GM19468 (cell line): ENCODE results near the gene ITM2B.

Source experiments
- ATAC-seq: cut with Tn5 transposase; IDR thresholded peaks from one replicate; pipeline ENCODE4 v1.9.1; 2021; ENCODE audit warnings: mild to moderate bottlenecking, moderate library complexity, moderate number of reproducible peaks; ENCODE audit not compliant: unreplicated experiment; ENCODE audit errors: extremely low read depth

Gene ITM2B

DNA sequence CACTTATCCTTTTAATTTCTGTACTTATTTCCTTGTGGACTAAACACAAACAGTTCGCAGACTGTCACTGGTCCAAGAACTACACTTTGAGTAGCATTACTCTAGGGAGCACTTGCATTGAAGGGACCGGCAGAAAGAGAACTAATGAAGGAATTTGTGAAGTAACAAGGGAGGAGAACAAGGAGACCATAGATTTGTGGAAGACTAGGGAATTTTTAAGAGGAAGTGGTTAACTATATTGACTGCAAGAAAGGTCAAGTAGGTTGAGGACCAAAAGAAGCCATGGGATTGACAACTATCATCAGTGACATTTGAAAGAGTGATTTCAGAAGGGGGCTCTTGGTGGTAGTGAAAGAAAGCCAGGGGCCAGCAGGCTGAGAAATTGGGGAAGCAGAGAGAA, 66.6 kb downstream of the ITM2B start:
- no peak for ATAC-seq

DNA sequence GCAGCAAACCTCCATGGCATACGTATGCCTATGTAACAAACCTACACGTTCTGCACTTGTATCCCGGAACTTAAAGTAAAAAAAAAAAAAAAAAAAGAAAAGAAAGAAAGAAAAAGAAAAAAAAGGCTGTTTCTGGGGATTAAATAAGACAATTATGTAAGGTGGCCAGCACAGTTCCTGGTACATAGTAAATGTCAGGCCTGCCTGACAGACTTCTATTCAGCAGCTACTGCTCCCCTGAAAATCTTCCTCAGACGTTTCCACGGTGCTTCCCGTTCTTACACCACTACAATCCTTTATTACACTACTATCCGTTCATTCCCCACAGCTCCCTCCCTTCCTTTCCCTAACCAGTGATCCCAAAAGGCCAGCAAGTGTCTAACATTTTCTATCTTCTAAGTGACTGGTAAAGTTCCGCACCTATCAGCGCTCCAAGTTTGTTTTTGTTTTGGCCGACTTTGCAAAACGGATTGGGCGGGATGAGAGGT, 69.9 kb downstream of the ITM2B start:
- no peak for ATAC-seq

DNA sequence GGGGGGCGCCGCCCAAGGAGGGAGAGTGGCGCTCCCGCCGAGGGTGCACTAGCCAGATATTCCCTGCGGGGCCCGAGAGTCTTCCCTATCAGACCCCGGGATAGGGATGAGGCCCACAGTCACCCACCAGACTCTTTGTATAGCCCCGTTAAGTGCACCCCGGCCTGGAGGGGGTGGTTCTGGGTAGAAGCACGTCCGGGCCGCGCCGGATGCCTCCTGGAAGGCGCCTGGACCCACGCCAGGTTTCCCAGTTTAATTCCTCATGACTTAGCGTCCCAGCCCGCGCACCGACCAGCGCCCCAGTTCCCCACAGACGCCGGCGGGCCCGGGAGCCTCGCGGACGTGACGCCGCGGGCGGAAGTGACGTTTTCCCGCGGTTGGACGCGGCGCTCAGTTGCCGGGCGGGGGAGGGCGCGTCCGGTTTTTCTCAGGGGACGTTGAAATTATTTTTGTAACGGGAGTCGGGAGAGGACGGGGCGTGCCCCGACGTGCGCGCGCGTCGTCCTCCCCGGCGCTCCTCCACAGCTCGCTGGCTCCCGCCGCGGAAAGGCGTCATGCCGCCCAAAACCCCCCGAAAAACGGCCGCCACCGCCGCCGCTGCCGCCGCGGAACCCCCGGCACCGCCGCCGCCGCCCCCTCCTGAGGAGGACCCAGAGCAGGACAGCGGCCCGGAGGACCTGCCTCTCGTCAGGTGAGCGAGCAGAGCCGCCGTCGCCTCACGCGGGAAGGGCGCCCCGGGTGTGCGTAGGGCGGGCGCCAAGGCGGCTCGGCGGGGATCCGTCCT, 70.5 kb downstream of the ITM2B start, which contains the start of gene RB1:
Gene RB1 (plus strand): TSS at position 393 of the 784 bp plus-strand sequence. CDS start 162 bp downstream, at position 555.
- peak; percentile 76 for ATAC-seq

DNA sequence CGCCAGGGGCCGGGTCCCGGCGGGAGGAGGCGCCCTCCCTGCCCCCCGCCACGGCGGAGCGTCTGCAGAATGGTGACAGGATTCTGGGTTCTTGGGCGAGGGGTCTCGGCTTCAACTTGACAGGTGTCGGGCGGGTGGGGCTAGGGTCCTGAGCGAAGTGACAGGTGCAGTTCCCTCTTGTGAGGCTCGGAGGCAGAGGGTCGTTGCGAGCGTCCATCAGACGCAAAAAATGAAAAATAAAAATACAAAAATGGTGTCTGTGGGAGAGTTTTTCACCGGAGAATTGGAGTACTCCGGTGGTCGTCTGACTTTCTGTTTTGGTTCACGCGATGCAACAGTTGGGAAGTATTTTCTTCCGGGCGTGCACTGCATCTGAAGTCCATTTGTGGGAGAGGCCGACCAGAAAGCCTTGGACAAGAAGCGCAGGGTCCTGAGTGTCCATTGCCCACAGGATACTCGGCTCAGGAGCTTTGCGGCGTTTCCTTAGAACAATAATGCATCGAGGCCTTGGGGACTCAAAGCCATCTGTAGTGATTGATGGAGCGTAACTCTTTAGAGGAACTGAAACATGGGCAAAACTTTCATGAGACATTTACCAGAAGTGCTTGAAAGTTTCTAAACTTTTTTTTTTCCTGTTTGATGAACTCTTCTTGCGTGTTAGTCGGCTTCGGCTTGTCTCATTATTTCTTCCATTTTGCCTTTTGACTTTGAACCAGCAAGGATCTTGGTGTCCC, 71.3 kb downstream of the ITM2B start:
- ATAC-seq, result peak; percentile 68

DNA sequence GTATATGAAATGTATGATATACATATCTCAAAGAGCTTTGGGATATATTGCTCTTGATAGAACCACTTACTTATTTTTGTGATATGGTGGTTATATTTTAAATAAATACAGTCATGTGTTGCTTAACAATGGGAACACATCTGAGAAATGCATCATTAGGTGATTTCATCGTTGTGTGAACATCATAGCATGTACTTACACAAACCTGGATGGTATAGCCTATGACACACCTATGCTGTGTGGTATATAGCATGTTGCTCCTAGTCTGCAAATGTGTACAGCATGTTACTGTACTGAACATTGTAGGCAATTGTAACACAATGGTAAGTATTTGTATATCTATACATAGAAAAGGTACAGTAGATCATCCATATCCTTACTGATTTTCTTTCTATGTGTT, 78.2 kb downstream of the ITM2B start:
- ATAC-seq, result no peak

DNA sequence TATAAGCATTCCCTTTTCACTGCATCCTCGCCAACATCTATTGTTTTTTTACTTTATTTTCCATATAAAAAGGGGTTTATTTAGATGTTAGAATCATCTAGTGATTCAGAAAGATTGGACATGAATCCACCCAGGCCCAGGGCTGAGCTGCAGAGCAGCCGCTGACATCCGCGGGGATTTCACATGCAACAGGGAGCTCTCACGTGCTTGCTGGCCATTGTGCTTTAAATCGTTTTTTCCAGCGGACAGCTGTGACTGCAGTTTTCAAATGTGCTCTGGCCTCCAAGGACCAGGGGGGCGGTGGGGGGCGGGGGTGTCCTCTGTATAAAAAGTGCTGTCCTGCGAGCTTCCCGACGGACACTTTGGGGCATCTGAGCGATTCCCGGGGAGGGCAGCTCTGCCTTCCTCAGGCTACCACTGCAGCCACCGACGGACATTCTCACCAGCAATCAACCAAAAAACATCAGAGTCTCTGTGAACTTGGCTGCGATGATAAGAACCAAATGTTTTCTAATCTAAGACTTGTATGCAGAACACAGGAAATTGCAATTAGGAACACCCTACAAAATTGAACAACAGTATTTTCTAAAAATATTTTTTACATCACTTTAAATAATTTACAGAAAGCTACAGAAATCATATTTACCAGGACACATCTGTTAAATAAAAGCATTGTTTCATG, 83.1 kb downstream of the ITM2B start:
- ATAC-seq, result no peak

DNA sequence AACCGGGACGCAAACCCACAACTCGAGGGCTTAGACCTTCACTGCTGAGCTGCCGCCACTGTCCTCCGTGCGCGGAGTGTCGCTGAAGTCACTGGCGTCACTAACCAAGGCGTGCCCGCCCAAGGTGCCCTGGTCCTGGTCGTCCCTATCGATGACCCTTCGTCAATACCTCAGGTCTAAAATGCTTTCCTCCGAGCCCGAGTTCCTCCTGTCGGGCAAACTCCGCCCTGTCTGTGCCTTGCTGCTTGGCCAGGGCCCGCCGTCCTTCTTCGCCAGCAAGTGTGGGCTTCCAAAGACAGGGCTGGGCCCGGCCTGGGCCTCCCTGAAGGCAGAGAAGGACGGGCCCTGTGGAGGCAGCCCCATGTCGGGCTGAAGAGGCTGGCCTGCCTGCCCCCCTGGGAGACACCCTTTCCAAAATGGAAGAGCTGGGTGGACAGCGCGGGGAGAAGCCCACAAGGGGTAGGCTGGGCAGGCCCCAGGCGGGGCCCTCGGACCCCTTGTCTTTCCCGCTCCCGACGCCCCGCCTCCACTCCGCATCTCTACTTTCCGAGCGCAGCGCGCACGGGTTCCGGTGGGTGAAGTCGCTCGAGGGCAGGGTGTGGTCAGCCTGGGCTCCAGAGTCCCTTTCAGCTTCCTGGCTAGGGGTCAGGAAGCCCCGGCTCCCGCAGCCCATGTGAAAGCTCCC, 84.0 kb downstream of the ITM2B start:
- ATAC-seq, result no peak

DNA sequence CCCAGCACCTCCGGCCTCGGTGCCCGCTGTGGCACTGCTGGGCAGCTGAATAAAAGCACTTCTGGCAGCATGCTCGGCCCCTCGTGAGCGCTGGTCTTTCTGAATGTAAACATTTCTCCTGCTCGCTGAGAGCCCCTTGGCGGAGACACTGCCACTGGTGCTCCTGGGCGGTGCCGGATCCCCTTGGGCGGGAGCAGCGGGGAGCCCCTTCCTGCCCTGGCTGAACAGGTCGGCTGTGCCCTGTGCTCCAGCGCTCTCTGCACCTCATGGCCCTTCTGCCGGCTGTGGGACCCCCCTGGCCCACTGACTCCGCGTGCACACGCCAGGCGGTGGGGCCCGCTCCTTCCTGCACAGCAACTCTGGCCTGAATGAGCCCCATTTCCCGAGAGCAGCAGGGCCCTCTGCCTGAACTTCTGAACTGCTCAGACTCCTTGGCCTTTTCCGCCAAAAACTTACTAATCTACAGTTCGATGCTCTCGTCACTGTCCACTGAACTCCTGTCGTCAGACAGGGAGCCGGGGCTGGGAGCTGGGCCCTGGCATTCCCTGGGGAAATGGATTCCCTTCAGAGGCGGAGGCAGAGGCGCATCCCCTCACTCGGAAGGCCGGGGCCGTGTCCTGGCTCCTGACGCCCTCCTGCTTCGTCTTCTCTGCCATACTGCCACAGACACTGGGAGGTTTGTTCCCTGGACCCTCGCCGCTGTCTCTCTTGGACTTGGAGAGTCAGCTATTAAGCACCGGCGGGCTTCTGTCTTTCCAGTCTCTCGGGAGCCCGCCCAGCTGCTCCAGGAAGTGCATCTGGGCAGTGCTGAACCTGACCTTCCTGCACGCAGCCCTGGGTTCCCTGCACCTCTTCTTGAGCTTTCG, 84.7 kb downstream of the ITM2B start:
- ATAC-seq, result no peak

DNA sequence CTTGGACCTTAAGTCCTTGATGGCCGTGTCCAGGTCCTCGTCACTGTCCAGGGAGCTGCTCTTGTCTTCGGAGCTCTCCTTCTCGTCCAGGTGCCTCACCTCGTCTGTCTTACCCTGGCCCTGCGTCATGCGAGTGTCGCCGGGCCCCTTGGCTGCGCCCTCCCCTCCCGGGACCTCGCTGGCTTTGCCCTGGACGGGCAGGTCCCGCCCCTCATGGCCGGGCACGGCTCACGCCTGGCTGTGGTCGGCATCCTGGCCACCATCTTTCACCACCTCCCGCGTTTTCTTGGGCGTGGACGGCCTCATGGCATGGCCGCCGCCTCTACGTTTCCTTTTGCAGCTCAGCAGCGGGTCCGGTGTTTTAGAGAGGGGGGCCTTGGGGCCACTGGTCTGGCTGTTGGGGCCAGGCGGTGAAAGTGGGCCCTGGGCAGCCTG, 85.4 kb downstream of the ITM2B start:
- no peak for ATAC-seq

DNA sequence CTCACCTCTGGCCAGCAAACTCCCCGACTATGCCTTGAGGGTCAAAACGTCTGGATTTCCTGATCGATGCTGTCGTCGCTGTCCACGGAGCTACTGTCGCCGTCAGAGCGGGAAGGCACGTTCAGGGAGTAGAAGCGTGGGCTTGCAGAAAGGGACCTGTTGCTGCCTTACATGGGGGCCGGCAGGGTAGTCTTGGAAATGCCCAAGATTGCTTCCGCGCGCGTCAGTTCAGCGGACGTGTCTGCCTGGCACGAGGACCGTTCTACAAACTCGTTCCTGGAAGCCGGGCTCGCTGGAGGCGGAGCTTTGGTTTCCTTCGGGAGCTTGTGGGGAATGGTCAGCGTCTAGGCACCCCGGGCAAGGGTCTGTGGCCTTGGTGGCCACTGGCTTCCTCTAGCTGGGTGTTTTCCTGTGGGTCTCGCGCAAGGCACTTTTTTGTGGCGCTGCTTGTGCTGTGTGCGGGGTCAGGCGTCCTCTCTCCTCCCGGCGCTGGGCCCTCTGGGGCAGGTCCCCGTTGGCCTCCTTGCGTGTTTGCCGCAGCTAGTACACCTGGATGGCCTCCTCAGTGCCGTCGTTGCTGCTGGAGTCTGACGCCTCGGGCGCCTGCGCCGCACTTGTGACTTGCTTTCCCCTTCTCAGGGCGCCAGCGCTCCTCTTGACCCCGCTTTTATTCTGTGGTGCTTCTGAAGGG, 86.0 kb downstream of the ITM2B start:
- ATAC-seq, result no peak
